HepG2 (cell line): Measurements from ENCODE around the gene PIK3IP1. TPM values are rescaled to one million over a fixed set of nuclear protein-coding genes. Genes with fewer than 3 reads are reported as not detected.

Experiments used
- BHLHE40 ChIP-seq: IDR thresholded peaks from 2 replicates; pipeline ENCODE4 v1.6.1; 2011; ENCODE audit warnings: low read length, improper control_type of control experiment
- ERF ChIP-seq: IDR thresholded peaks from 2 replicates; pipeline ENCODE4 v1.6.1; 2018; ENCODE audit warnings: missing biosample characterization, missing genetic modification reagents
- HNRNPL ChIP-seq: fragments of 200-400 bp; formaldehyde crosslinking; IDR thresholded peaks from 2 replicates; pipeline ENCODE4 v1.6.1; 2017; ENCODE audit warnings: mild to moderate bottlenecking, low read depth, low read length
- HOXA9 ChIP-seq: sonication (generic); formaldehyde crosslinking; IDR thresholded peaks from 2 replicates; pipeline ENCODE4 v1.8.1; 2022; ENCODE audit warnings: missing genetic modification reagents, mild to moderate bottlenecking, moderate library complexity, borderline replicate concordance
- KIAA2018 ChIP-seq: sonication (generic); formaldehyde crosslinking; IDR thresholded peaks from 2 replicates; pipeline ENCODE4 v1.5.0; 2020; ENCODE audit warnings: mild to moderate bottlenecking, missing genetic modification reagents, borderline replicate concordance
- PITX1 ChIP-seq: sonication (generic); formaldehyde crosslinking; IDR thresholded peaks from 2 replicates; pipeline ENCODE4 v1.5.1; 2020; ENCODE audit warnings: mild to moderate bottlenecking, missing genetic modification reagents
- PRDM10 ChIP-seq: sonication (generic); formaldehyde crosslinking; IDR thresholded peaks from 2 replicates; pipeline ENCODE4 v1.4.0; 2020; ENCODE audit warnings: low read depth, missing genetic modification reagents
- ZNF558 ChIP-seq: sonication (generic); formaldehyde crosslinking; IDR thresholded peaks from 2 replicates; pipeline ENCODE4 v1.9.0; 2022; ENCODE audit warnings: mild to moderate bottlenecking, missing genetic modification reagents, borderline replicate concordance
- ZNF768 ChIP-seq: sonication (generic); formaldehyde crosslinking; IDR thresholded peaks from 2 replicates; pipeline ENCODE4 v1.4.0; 2020; ENCODE audit warnings: missing genetic modification reagents
- polyA plus RNA-seq, 8 experiments: library from polyadenylated mRNA; depleted of rRNA in 3 of 8; stranded (reverse) in 7 of 8; unstranded in 1 of 8; fragments of >200 nt; fragmentation: Illumina TruSeq in 4 of 8; extraction: Trizol in 4 of 8; gene quantifications; 2 replicates each; pipeline versions ENCODE4 v1.2.1 to v1.2.3, GENCODE V29; 2011 to 2016; ENCODE audit warnings: low read depth in 4 of 8, missing spikeins in 1 of 8, mixed read lengths in 1 of 8; ENCODE audit not compliant: insufficient read depth in 1 of 8
- total RNA-seq, 5 experiments: library from RNA; depleted of rRNA; stranded (reverse); fragments of >200 nt; fragmentation: Illumina TruSeq; extraction: Trizol; gene quantifications; 2 replicates each; pipeline ENCODE4 v1.2.3, GENCODE V29; 2016; ENCODE audit warnings: low read depth in 1 of 5
- TF ChIP-seq, protein P1 (sequence below): sonication (generic); formaldehyde crosslinking; IDR thresholded peaks from 2 replicates; pipeline ENCODE4 v1.8.1; 2023; ENCODE audit warnings: mild to moderate bottlenecking, moderate library complexity, missing genetic modification reagents
- TF ChIP-seq, protein P2 (sequence below): sonication (generic); formaldehyde crosslinking; IDR thresholded peaks from 2 replicates; pipeline ENCODE4 v1.8.0; 2022; ENCODE audit warnings: mild to moderate bottlenecking, missing genetic modification reagents, moderate library complexity

The PIK3IP1 gene
- total and polyA plus RNA-seq, 2 of the 13 experiments (the other 11 are each of a cell fraction or from before 2014, with no cell fraction given) = 1.3 to 2.5 TPM

GRCh38 chr22:31339148-31339832 is 47.0 kb upstream of the PIK3IP1 start (continued):
- TF ChIP-seq, protein P1, sequence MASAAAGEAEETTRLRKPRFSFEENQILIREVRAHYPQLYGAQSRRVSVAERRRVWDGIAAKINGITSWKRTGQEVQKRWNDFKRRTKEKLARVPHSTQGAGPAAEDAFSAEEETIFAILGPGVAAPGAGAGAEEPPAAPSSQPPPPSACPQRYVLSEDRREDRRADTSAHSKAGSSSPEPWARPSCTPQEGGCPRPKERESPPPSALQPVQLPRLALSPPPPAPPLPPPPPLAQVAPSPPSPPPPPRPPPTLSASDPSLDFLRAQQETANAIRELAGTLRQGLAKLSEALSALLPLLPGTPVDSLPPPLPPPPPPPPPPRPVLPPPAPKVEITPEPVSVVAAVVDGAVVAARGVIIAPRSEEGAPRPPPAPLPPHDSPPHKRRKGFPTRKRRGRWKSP (CRISPR knock-in tag) = 0 out of 2 replicates have a peak, but pooled peaks have one; percentile 33
- TF ChIP-seq KIAA2018 (CRISPR knock-in tag) (no peak), PITX1 (0 out of 2 replicates have a peak, but pooled peaks have one; percentile 13), ERF (CRISPR knock-in tag) (peak; percentile 31; the same call in 1 of the 2 replicates), HNRNPL (no peak), PRDM10 (CRISPR knock-in tag) (no peak), ZNF558 (CRISPR knock-in tag) (no peak), HOXA9 (no peak), BHLHE40 (peak; percentile 29; the same call in 1 of the 2 replicates), ZNF768 (CRISPR knock-in tag) (no peak)
- TF ChIP-seq, protein P2, sequence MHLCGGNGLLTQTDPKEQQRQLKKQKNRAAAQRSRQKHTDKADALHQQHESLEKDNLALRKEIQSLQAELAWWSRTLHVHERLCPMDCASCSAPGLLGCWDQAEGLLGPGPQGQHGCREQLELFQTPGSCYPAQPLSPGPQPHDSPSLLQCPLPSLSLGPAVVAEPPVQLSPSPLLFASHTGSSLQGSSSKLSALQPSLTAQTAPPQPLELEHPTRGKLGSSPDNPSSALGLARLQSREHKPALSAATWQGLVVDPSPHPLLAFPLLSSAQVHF (CRISPR knock-in tag) = no peak
